AG09319 (cell line): ENCODE results near the gene DPYSL4.

Source experiments
- DNase-seq: peaks from one replicate; pipeline ENCODE4 v3.0.0-alpha.2; 2010; ENCODE audit warnings: low read depth; ENCODE audit errors: extremely low read depth
- TF ChIP-seq, protein P1 (sequence below): IDR thresholded peaks from 2 replicates; pipeline ENCODE4 v1.5.1; 2011; ENCODE audit warnings: low read depth, mild to moderate bottlenecking, inconsistent platforms, low read length, moderate library complexity

The DPYSL4 gene

DNA sequence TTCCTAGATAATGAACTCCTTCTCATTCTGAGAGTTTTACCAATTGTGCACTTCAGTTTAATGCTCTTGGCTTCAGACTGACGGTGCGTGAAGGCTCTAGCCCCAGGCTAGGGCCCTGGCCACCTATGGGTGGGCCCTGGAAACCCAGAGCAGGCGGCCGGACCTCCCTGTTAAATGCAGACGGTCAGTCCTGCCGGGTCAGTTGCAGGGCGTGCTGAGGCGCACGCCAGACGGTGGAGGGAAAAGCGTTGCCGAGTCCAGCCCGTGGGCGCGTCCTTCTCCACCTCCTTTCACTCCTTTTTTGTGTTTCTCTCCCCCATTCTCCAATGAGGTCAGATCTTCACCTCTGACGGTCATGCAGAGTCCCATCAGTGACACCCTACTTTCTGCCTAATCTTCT, 2.3 kb downstream of the DPYSL4 start:
- no peak for DNase-seq
- TF ChIP-seq, protein P1, sequence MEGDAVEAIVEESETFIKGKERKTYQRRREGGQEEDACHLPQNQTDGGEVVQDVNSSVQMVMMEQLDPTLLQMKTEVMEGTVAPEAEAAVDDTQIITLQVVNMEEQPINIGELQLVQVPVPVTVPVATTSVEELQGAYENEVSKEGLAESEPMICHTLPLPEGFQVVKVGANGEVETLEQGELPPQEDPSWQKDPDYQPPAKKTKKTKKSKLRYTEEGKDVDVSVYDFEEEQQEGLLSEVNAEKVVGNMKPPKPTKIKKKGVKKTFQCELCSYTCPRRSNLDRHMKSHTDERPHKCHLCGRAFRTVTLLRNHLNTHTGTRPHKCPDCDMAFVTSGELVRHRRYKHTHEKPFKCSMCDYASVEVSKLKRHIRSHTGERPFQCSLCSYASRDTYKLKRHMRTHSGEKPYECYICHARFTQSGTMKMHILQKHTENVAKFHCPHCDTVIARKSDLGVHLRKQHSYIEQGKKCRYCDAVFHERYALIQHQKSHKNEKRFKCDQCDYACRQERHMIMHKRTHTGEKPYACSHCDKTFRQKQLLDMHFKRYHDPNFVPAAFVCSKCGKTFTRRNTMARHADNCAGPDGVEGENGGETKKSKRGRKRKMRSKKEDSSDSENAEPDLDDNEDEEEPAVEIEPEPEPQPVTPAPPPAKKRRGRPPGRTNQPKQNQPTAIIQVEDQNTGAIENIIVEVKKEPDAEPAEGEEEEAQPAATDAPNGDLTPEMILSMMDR: no peak

DNA sequence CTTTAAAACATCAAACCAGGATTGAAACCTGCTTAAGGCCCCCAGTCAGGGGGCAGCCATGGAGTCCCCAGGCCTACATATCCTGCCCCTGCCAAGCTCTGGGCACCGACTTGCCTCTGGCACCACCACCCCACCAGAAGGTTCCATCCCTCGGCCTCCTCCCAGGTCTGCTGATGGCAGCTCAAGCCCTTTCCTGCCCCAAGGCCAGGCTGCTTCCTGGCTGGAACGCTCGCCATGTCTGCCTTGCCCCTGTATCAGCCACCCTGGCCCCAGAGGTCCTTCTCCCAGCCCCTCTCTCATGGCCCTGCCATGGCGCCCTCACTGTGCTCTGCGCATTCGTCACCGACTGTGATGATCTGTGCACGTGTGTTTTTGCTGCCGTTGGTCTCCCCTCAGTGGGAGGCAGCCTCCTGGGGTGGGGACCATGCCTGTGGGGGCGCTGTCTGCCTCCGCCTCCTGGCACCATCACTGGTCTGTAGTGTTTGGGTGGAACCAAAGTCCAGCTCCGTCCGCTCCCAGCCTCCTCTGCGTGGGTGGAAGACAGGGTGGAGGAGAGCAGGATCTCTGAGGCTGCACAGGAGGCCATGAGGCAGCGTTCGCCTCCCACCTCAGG, 3.2 kb downstream of the DPYSL4 start:
- DNase-seq: no peak
- TF ChIP-seq, protein P1: no peak

DNA sequence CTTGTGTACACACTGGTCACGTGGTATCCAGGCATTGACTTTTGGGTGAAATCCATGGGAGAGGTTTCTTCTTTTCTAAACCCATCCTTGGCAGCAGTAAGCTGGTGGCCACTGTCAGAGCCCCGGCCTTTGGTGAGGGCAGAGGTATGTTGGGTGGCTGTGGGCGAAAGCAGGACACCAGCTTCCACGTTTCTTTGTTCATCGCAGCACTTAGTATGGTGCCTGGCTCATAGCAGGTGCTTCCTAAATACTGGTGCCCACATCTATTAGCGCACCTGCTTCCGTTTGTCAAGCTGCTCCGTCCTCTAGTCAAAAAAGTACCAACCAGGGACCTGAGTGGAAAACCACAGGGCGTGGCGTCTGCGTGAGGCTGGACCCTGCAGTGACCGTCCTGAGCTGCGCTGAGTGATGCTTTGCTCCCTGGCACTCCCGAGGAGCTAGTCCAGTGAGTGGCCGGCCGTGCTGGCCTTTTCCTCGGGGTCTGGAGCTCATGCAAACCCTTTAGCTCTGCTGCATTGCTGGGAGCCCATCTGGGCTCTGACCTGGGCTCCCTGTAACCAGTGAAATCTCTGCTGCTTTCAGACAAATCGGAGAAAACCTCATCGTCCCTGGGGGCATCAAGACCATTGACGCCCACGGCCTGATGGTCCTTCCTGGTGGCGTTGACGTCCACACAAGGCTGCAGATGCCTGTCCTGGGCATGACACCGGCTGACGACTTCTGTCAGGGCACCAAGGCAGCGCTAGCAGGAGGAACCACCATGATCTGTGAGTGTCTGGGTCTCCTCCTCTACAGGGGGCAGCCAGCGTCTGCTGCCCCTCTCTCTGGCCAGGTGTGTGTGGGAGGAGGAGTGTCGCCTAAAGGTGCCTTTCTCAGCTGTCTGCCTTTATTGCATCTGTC, 5.6 kb downstream of the DPYSL4 start:
- TF ChIP-seq, protein P1: no peak
- no peak for DNase-seq

DNA sequence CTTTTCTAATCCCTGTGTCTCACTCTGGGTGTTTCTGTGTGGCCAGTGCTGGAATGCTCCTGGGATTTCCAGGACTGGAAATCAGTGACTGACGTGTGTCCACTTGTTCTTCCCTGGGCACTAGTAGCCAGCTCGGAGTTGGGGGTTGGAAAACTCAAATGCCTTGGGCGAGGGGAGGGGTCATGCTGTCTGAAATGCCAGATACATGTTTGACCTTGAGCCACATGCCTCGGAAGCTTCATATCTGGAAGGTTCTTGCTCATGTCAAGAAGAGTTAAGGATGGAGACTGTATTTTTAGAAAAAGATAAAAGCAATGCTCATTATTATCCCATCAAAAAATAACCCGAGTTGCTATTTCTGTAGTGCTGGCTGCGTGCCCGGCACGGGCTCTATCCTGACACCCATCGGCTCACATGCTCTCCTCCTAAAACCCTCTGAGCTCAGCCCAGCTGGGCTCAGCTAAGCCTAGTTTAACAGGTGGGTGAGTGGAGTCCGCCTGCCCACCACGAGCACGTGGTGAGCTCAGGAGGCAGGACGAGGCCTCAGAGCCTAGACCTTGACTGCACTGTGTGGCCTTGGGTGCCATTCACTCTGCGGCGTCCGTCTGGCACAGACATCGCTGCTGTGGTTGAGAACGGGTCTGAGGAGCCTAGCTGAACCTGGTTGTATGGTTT, 6.4 kb downstream of the DPYSL4 start:
- no peak for DNase-seq
- TF ChIP-seq, protein P1: no peak

DNA sequence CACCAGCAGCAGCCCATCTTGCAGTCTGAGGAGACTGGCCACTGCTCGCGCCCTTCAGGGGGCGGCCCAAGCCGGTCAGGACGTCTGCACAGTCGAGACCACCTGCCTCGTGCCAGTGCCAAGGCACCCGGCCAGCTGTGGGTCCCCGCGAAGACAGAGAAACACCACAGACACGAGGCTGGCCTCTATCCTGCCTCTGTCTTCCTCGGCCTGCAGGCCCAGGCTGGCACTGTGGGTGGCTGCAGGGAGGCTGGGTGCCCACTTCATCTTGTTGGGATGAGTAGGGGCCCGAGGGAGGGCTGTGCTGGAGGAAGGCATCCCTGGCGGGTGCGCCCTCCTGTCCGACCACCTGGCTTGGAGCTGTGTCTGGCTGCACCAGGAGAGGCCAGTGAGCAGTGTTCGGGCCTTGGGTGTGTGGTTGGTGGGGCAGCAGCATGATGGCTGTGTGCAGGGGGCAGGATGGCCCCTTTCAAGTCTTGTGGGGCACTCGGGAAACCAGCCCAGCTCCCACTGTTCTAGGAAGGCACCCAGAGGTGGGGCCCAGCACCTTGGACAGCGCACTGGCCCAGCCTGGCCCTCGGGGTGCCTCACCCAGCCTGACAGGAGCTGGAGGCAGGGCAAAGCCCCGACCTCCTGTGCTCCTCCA, 7.3 kb downstream of the DPYSL4 start:
- no peak for DNase-seq
- TF ChIP-seq, protein P1: no peak

DNA sequence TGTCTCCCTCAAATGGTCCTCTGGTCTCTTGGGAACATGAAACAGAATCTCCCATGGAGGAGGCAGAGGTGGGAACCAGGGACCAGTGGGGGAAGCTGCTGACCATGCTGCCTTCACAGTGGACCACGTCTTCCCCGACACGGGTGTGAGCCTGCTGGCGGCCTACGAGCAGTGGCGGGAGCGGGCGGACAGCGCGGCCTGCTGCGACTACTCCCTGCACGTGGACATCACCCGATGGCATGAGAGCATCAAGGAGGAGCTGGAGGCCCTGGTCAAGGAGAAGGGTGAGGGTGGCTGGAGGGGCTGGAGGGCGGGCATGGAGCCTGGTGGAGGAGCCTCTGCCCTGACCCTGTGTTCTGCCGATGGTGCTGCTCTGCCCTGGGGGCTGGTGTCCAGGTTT, 8.0 kb downstream of the DPYSL4 start:
- TF ChIP-seq, protein P1: no peak
- no peak for DNase-seq
